ENCODE results near the gene PDE4D. TPM values are rescaled to one million over a fixed set of nuclear protein-coding genes. Genes with fewer than 3 reads are reported as not detected.

The PDE4D gene
- total RNA-seq, 1 donor, result 12.7 TPM

GRCh38 chr5:59559323-59559722 lies 334.2 kb downstream of the PDE4D start:
- H3K4me3 ChIP-seq (ENCODE audit: low read depth, low read length), result no peak overlapping the region
- DNase-seq (ENCODE audit: low read depth), result no peak
- no peak for TF ChIP-seq CTCF (IDR thresholded peaks at IDR 0.05; ENCODE audit: insufficient read depth, low read length)

DNA sequence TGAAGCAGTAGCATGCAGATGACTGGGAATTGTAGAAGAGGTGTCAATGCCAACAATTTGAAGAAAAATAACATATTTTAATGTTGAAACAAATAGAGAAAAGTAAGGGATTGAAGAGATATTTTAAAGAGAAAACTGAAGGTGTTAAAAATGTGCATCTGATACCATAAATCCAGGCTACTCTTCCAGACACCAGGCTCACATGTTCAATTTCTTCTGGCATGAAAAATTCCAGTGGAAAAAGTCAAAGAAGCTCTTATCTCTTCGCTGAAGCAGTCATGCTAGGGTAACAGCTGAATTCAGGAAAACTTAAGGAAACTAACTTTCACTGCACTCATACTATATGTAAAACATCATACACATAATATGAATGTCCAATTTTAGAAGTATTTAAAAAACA lies 335.0 kb downstream of the PDE4D start:
- TF ChIP-seq CTCF (IDR thresholded peaks at IDR 0.05; ENCODE audit: insufficient read depth, low read length), result no peak
- DNase-seq (ENCODE audit: low read depth), result no peak
- H3K4me3 ChIP-seq (ENCODE audit: low read depth, low read length), result no peak overlapping the region

DNA sequence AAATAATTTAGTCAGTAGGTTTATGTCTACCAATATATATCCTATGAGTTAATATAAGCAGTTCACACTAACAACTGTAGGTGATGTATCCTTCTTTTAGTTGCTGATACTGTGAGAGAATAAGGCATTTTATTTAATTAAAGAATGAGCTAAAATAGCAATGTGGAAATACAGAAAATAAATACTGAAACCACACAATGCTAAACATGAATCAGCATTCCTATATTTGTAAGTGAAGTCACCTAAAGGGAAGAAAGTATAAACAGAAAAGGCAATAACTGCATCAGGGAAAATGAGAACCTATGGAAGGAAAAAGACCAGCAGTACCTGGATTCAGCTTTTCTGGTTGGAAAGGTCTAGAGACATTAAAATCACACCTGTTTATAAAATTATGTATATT lies 336.0 kb downstream of the PDE4D start:
- no peak for TF ChIP-seq CTCF (IDR thresholded peaks at IDR 0.05; ENCODE audit: insufficient read depth, low read length)
- no peak for DNase-seq (ENCODE audit: low read depth)
- H3K4me3 ChIP-seq (ENCODE audit: low read depth, low read length), result no peak overlapping the region

GRCh38 chr5:59555596-59555995 lies 337.9 kb downstream of the PDE4D start:
- DNase-seq (ENCODE audit: low read depth), result no peak
- no peak overlapping the region for H3K4me3 ChIP-seq (ENCODE audit: low read depth, low read length)
- no peak for TF ChIP-seq CTCF (IDR thresholded peaks at IDR 0.05; ENCODE audit: insufficient read depth, low read length)

DNA sequence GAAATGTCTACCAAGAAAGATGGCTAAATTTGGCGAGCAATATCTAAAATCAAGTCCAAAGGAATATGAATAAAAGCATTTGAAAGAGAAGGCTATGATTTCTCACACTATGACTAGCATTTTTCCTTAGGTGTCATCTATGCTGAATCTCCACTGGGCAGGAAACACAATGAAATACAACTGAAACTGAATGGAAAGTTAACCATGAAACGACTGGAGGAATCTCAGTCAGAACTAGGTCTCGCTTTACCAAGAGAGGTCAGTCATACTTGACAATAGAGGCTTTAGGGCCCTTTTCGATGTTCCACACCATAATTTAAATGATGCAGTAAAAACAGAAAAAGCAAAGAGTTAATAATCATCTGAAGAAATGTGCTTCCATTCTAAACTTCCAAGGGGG lies 339.0 kb downstream of the PDE4D start:
- DNase-seq (ENCODE audit: low read depth), result no peak
- no peak overlapping the region for H3K4me3 ChIP-seq (ENCODE audit: low read depth, low read length)
- TF ChIP-seq CTCF (IDR thresholded peaks at IDR 0.05; ENCODE audit: insufficient read depth, low read length), result no peak

- no peak for DNase-seq (ENCODE audit: low read depth)
- H3K4me3 ChIP-seq (ENCODE audit: low read depth, low read length), result no peak overlapping the region
- TF ChIP-seq CTCF (IDR thresholded peaks at IDR 0.05; ENCODE audit: insufficient read depth, low read length), result no peak
These were observed 339.5 kb downstream of the PDE4D start for GRCh38 chr5:59553992-59554391.

DNA sequence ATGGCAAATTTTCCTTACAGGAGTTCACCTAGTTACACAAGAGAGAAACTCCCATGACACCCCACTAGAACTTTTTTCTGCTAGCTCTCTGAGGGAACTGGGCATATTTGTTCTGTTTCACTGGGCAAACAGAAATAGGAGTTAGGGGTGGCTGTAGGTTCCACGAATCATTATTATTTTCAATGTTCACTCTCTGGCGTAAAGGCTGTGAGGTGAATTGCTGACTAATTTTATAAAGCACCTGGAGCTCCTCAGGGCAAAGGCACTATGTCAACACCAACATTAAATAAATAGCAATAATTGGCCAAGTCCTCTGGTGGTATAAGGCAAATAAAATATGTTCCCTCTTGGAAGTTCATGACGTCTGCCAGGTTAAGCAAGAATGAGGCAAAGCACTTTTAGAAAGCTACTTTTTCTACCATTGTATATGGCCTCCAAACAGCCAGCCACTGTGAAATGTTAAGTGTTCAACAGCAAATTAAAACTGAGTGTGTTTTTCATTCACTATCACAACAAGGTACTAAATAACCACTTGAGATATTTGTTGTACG lies 344.6 kb downstream of the PDE4D start:
- H3K4me3 ChIP-seq (ENCODE audit: low read depth, low read length), result no peak overlapping the region
- no peak for TF ChIP-seq CTCF (IDR thresholded peaks at IDR 0.05; ENCODE audit: insufficient read depth, low read length)
- DNase-seq (ENCODE audit: low read depth), result no peak

Data from fibroblast of the aortic adventitia (primary cell).